SK-N-SH (cell line): ENCODE data around the gene AK2. TPM values are rescaled to one million over a fixed set of nuclear protein-coding genes. Genes with fewer than 3 reads are reported as not detected.

Experiments
- CTCF ChIA-PET: fragments of 300-600, 350-600 bp; formaldehyde crosslinking; extraction: SDS; loops from one replicate; lab custom pipeline; 2021; lab: Yijun Ruan, JAX
- POLR2A ChIA-PET: fragments of 350-600 bp; sonication (Branson Sonifier 250); formaldehyde crosslinking; extraction: SDS; loops from one replicate; lab custom pipeline; 2020; ENCODE audit warnings: antibody characterized with exemption, inconsistent platforms; lab: Yijun Ruan, JAX
- DNase-seq: peaks from one replicate; pipeline ENCODE4 v3.0.0; 2012
- H2AFZ ChIP-seq: fragments of 200-600 bp; sonication (generic); 2 replicates; pipeline ENCODE4 v1.8.1; 2016; ENCODE audit warnings: antibody characterized with exemption, mild to moderate bottlenecking, low read depth
- H3F3A ChIP-seq: fragments of 200-600 bp; sonication (generic); replicated peaks from 2 replicates; pipeline ENCODE3; 2016; ENCODE audit warnings: antibody characterized with exemption, mild to moderate bottlenecking; ENCODE audit not compliant: insufficient read depth
- H3K27ac ChIP-seq, 2 experiments: fragments of 200-500 bp in 1 of 2; fragments of 200-600 bp in 1 of 2; sonication (Bioruptor generic) in 1 of 2; sonication (generic), shearing (Covaris generic) in 1 of 2; 2 replicates each; pipeline versions ENCODE4 v1.5.1 to v1.6.1; 2014 to 2016; ENCODE audit warnings: low read depth in 2 of 2, inconsistent platforms in 1 of 2, low read length in 1 of 2, mild to moderate bottlenecking in 1 of 2, mixed read lengths in 1 of 2
- H3K27me3 ChIP-seq: fragments of 200-600 bp; sonication (generic), shearing (Covaris generic); 2 replicates; pipeline ENCODE4 v1.6.1; 2016; ENCODE audit warnings: mixed run types; ENCODE audit not compliant: insufficient read depth
- H3K36me3 ChIP-seq, 2 experiments: fragments of 200-500 bp in 1 of 2; fragments of 200-600 bp in 1 of 2; sonication (Bioruptor generic) in 1 of 2; sonication (generic) in 1 of 2; replicated peaks in 1 of 2; 2 replicates each; pipeline versions ENCODE3 to v1.5.1; 2014 to 2016; ENCODE audit warnings: low read length in 1 of 2, mild to moderate bottlenecking in 1 of 2; ENCODE audit not compliant: insufficient read depth in 2 of 2, control insufficient read depth in 1 of 2
- H3K4me1 ChIP-seq, 2 experiments: fragments of 200-500 bp in 1 of 2; fragments of 200-600 bp in 1 of 2; sonication (Bioruptor generic) in 1 of 2; sonication (generic), shearing (Covaris generic) in 1 of 2; 2 replicates each; pipeline versions ENCODE4 v1.5.1 to v1.6.1; 2014 to 2016; ENCODE audit warnings: low read depth in 1 of 2, low read length in 1 of 2, mixed run types in 1 of 2; ENCODE audit not compliant: insufficient read depth in 2 of 2, control insufficient read depth in 1 of 2
- H3K4me2 ChIP-seq: fragments of 200-600 bp; sonication (generic), shearing (Covaris generic); 2 replicates; pipeline ENCODE4 v1.6.1; 2017; ENCODE audit warnings: mixed run types
- H3K4me3 ChIP-seq, 2 experiments: fragments of 200-500 bp in 1 of 2; fragments of 200-600 bp in 1 of 2; sonication (Bioruptor generic) in 1 of 2; sonication (generic), shearing (Covaris generic) in 1 of 2; 2 replicates each; pipeline versions ENCODE4 v1.5.1 to v1.8.1; 2014 to 2016; ENCODE audit warnings: low read depth in 2 of 2, inconsistent platforms in 1 of 2, low read length in 1 of 2, mild to moderate bottlenecking in 1 of 2, mixed read lengths in 1 of 2, moderate library complexity in 1 of 2
- H3K79me2 ChIP-seq: fragments of 200-600 bp; sonication (generic); 2 replicates; pipeline ENCODE4 v1.8.1; 2017; ENCODE audit warnings: mild to moderate bottlenecking; ENCODE audit not compliant: insufficient read depth
- H3K9ac ChIP-seq: fragments of 200-600 bp; sonication (generic); 2 replicates; pipeline ENCODE4 v1.6.1; 2017; ENCODE audit warnings: mixed run types
- H3K9me2 ChIP-seq: fragments of 200-600 bp; sonication (generic); 2 replicates; pipeline ENCODE4 v1.6.1; 2017; ENCODE audit warnings: mixed run types
- H3K9me3 ChIP-seq: fragments of 200-600 bp; sonication (generic); 2 replicates; pipeline ENCODE4 v1.6.1; 2017; ENCODE audit warnings: mixed run types, mild to moderate bottlenecking, moderate library complexity
- H4K20me1 ChIP-seq: fragments of 200-600 bp; sonication (generic); 2 replicates; pipeline ENCODE4 v1.6.1; 2017; ENCODE audit warnings: mild to moderate bottlenecking, mixed run types; ENCODE audit not compliant: insufficient read depth
- EP300 ChIP-seq, 2 experiments: IDR thresholded peaks; 2 replicates each; pipeline versions ENCODE4 v1.4.0 to v1.6.1; 2012; ENCODE audit warnings: borderline replicate concordance in 1 of 2, low read depth in 1 of 2, low read length in 1 of 2
- FOSL2 ChIP-seq: IDR thresholded peaks from 2 replicates; pipeline ENCODE4 v1.4.0; 2012; ENCODE audit warnings: low read depth, mild to moderate bottlenecking, moderate library complexity, borderline replicate concordance
- FOXM1 ChIP-seq: IDR thresholded peaks from 2 replicates; pipeline ENCODE4 v1.4.0; 2012; ENCODE audit warnings: low read depth, mild to moderate bottlenecking
- MXI1 ChIP-seq: IDR thresholded peaks from 2 replicates; pipeline ENCODE4 v1.6.1; 2012; ENCODE audit warnings: mild to moderate bottlenecking, low read depth, low read length, improper control_type of control experiment
- NFIC ChIP-seq: IDR thresholded peaks from 2 replicates; pipeline ENCODE4 v1.4.0; 2012; ENCODE audit warnings: borderline replicate concordance
- POLR2AphosphoS5 ChIP-seq: IDR thresholded peaks from 2 replicates; pipeline ENCODE4 v1.6.1; 2012; ENCODE audit warnings: low read depth, low read length
- RAD21 ChIP-seq: IDR thresholded peaks from 2 replicates; pipeline ENCODE4 v1.6.1; 2012; ENCODE audit warnings: mild to moderate bottlenecking, low read length
- RCOR1 ChIP-seq: fragments of 150-350 bp; IDR thresholded peaks from 2 replicates; pipeline ENCODE4 v1.6.1; 2017; ENCODE audit warnings: antibody characterized with exemption, low read length
- RFX5 ChIP-seq: IDR thresholded peaks from 2 replicates; pipeline ENCODE4 v1.6.1; 2012; ENCODE audit warnings: mild to moderate bottlenecking, improper control_type of control experiment, low read length
- RXRA ChIP-seq: IDR thresholded peaks from 2 replicates; pipeline ENCODE4 v1.4.0; 2012; ENCODE audit warnings: low read depth, mild to moderate bottlenecking, borderline replicate concordance
- TAF1 ChIP-seq: IDR thresholded peaks from 2 replicates; pipeline ENCODE4 v1.6.1; 2012; ENCODE audit warnings: low read depth, mild to moderate bottlenecking, low read length, moderate library complexity, borderline replicate concordance
- TCF12 ChIP-seq: IDR thresholded peaks from 2 replicates; pipeline ENCODE4 v1.4.0; 2012
- TEAD4 ChIP-seq: IDR thresholded peaks from 2 replicates; pipeline ENCODE4 v1.4.0; 2012; ENCODE audit warnings: mild to moderate bottlenecking, borderline replicate concordance; ENCODE audit not compliant: insufficient read depth
- WGBS: methylation state at CpG from one replicate; pipeline ENCODE4 v1.1.6; 2017; ENCODE audit warnings: low lambda C conversion rate; 5-methylcytosine and 5-hydroxymethylcytosine counted together
- polyA plus RNA-seq, 3 experiments: library from polyadenylated mRNA; depleted of rRNA; stranded (reverse); fragments of >200 nt; gene quantifications; 2 replicates each; pipeline ENCODE4 v1.2.3, GENCODE V29; 2012
- TF ChIP-seq, protein P1 (sequence below): IDR thresholded peaks from 2 replicates; pipeline ENCODE4 v1.4.0; 2012; ENCODE audit warnings: low read depth, borderline replicate concordance
- TF ChIP-seq, protein P2 (sequence below): fragments of 150-350 bp; IDR thresholded peaks from 2 replicates; pipeline ENCODE4 v1.6.1; 2017; ENCODE audit warnings: antibody characterized with exemption, low read length, low read depth, borderline replicate concordance
- TF ChIP-seq, protein P3 (sequence below): IDR thresholded peaks from 2 replicates; pipeline ENCODE4 v1.6.1; 2012; ENCODE audit warnings: mild to moderate bottlenecking, low read depth, low read length, moderate library complexity

AK2 gene
- polyA plus RNA-seq, 1 of the 3 experiments (the other 2 are of a cell fraction) = 191 TPM

DNA sequence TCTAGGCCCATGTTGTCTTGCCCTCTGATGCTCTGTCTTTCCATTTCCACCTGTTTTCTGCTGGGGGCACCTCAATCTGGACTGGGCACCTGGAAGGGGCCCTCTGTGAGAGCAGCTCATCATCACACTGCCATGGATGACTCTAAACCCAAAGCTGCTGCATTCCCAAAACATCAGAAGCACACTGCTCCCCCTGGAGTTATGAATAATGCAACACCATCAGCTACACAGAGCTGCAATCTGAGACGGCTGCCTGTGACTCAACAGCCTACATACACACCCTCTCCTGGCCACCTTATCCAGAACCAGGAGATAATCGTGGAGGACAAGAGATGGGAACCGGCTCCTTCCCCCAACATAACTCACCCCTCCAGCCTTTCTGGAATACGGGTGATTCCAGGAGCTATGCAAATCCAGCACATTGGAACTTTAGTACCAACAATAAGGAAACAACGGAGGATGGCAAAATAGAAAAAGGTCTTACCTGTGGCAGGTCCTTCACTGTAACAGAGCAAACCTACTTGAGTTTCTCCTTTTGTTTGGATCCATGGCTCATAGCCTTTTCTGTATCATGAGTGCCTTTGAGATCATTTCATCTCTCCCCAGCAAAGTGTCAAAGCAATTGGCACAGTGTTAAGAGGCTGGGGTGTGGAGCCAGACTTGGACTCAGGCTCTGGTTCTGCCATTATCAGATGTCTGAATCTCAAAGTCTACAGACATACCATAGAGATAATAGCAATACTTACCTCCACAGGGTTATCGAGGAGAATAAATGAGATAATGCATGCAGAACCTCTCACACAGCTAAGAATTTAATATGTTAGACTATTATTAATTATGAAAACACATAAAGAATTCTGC is 29.3 kb downstream of the AK2 start (continued):
- TF ChIP-seq, protein P1, sequence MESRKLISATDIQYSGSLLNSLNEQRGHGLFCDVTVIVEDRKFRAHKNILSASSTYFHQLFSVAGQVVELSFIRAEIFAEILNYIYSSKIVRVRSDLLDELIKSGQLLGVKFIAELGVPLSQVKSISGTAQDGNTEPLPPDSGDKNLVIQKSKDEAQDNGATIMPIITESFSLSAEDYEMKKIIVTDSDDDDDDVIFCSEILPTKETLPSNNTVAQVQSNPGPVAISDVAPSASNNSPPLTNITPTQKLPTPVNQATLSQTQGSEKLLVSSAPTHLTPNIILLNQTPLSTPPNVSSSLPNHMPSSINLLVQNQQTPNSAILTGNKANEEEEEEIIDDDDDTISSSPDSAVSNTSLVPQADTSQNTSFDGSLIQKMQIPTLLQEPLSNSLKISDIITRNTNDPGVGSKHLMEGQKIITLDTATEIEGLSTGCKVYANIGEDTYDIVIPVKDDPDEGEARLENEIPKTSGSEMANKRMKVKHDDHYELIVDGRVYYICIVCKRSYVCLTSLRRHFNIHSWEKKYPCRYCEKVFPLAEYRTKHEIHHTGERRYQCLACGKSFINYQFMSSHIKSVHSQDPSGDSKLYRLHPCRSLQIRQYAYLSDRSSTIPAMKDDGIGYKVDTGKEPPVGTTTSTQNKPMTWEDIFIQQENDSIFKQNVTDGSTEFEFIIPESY = no peak
- TF ChIP-seq TEAD4 (no peak), POLR2AphosphoS5 (no peak), NFIC (peak; percentile 15; the same call in 1 of the 2 replicates), TAF1 (no peak), RXRA (no peak), RAD21 (peak; percentile 73), RCOR1 (0 out of 2 replicates have a peak, but pooled peaks have one; percentile 33), FOXM1 (no peak), EP300 (IDR thresholded peaks at IDR 0.05; ENCODE audit: borderline replicate concordance in 1 of 2, low read depth in 1 of 2, low read length in 1 of 2) (peak in 1 of 2 experiments; percentile 6; a peak in 1 of 4 replicates), RFX5 (no peak), MXI1 (no peak)
- TF ChIP-seq, protein P2, sequence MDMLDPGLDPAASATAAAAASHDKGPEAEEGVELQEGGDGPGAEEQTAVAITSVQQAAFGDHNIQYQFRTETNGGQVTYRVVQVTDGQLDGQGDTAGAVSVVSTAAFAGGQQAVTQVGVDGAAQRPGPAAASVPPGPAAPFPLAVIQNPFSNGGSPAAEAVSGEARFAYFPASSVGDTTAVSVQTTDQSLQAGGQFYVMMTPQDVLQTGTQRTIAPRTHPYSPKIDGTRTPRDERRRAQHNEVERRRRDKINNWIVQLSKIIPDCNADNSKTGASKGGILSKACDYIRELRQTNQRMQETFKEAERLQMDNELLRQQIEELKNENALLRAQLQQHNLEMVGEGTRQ = no peak

DNA sequence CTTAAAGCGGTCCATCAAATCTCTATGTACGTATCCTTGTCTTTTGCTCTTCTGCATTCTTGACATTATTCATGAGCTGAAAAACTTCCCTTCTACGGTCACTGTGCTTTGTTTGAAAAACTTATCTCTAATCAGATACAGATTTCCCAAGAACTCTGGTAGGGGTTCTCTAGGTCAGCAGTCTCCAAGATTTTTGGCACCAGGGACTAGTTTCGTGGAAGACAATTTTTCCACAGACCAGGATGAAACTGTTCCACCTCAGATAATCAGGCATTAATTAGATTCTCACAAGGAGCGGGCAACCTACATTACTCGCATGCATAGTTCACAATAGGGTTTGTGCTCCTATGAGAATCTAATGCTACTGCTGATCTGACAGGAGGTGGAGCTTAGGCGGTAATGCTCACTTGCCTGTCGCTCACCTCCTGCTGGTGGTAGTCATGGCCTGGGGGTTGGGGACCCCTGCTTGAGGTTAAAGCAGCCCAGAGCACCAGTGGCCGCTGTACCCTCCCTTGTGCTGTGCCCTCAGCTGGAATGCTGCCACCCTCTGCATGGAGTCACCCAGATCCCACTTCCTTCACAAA is 30.8 kb downstream of the AK2 start:
- no peaks in the 10 kb centered on the region for H3K9me2 ChIP-seq
- H4K20me1 ChIP-seq = no peaks in the 10 kb centered on the region; the same call in 1 of the 2 replicates
- no peaks in the 10 kb centered on the region for H3K27me3 ChIP-seq
- ChIA-PET CTCF (interaction anchor here (0.7 to 8.2 kb wide), 10 partner anchors 14 to 133 kb away, joined by 3 to 95 read pairs (median 5); no protein-coding TSS in a partner anchor), POLR2A (no interaction called here)
- no peaks in the 10 kb centered on the region for H3K9me3 ChIP-seq
- no peak overlapping the region for H3K4me3 ChIP-seq
- TF ChIP-seq, protein P3, sequence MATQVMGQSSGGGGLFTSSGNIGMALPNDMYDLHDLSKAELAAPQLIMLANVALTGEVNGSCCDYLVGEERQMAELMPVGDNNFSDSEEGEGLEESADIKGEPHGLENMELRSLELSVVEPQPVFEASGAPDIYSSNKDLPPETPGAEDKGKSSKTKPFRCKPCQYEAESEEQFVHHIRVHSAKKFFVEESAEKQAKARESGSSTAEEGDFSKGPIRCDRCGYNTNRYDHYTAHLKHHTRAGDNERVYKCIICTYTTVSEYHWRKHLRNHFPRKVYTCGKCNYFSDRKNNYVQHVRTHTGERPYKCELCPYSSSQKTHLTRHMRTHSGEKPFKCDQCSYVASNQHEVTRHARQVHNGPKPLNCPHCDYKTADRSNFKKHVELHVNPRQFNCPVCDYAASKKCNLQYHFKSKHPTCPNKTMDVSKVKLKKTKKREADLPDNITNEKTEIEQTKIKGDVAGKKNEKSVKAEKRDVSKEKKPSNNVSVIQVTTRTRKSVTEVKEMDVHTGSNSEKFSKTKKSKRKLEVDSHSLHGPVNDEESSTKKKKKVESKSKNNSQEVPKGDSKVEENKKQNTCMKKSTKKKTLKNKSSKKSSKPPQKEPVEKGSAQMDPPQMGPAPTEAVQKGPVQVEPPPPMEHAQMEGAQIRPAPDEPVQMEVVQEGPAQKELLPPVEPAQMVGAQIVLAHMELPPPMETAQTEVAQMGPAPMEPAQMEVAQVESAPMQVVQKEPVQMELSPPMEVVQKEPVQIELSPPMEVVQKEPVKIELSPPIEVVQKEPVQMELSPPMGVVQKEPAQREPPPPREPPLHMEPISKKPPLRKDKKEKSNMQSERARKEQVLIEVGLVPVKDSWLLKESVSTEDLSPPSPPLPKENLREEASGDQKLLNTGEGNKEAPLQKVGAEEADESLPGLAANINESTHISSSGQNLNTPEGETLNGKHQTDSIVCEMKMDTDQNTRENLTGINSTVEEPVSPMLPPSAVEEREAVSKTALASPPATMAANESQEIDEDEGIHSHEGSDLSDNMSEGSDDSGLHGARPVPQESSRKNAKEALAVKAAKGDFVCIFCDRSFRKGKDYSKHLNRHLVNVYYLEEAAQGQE = no peak
- TF ChIP-seq TCF12 = peak; percentile 24; the same call in 1 of the 2 replicates
- TF ChIP-seq FOSL2 = no peak
- H2AFZ ChIP-seq = no peak overlapping the region
- H3K4me1 ChIP-seq = peaks cover 36 to 52% of the 10 kb centered on the region in 2 experiments
- H3K4me2 ChIP-seq = peak overlapping the region; percentile 20; the same call in 1 of the 2 replicates
- 74% methylated on average over 9 of the region's 9 CpGs for WGBS
- no peaks in the 10 kb centered on the region for H3K79me2 ChIP-seq
- H3K9ac ChIP-seq = no peak overlapping the region
- peaks cover 9% of the 10 kb centered on the region for H3F3A ChIP-seq
- peak overlapping the region; percentile 60 to 67 for H3K27ac ChIP-seq
- H3K36me3 ChIP-seq = peaks cover 7 to 22% of the 10 kb centered on the region in 2 experiments
- no peak for DNase-seq
